ENCODE results near the gene USP34. TPM values are rescaled to one million over a fixed set of nuclear protein-coding genes. Genes with fewer than 3 reads are reported as not detected.
A peak's percentile ranks its signal among the peaks of the same experiment; 100 is the strongest.

Gene USP34
- total and polyA plus RNA-seq, 2 experiments from 2014 or later, result 42.4 to 94.5 TPM

DNA sequence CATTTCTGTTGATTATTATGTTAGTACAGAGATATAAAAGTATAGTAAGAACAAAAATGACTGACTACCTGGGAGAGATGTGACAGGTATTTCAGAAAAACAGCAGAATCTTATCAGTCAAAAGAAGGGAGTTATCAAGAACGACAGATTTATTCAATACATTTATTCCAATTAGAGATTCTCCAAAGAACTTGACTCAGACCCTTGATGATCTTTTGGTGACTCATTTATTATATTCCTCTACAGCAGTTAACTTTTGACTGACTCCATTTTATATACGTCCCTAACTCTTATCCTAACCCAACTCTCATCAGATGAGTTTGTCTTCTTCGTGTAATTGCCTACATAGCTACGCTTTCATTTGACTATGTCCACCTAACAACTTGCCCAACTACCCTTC lies 217.8 kb downstream of the USP34 start:
- no peak for DNase-seq (ENCODE audit: low read depth in 1 of 2, low spot score in 1 of 2)
- H3K36me3 ChIP-seq, result peaks cover 55% of the 10 kb centered on the region
- H3K27ac ChIP-seq, result no peak overlapping the region
- H3K9me3 ChIP-seq (ENCODE audit: low read depth), result no peaks in the 10 kb centered on the region
- TF ChIP-seq, protein P1, sequence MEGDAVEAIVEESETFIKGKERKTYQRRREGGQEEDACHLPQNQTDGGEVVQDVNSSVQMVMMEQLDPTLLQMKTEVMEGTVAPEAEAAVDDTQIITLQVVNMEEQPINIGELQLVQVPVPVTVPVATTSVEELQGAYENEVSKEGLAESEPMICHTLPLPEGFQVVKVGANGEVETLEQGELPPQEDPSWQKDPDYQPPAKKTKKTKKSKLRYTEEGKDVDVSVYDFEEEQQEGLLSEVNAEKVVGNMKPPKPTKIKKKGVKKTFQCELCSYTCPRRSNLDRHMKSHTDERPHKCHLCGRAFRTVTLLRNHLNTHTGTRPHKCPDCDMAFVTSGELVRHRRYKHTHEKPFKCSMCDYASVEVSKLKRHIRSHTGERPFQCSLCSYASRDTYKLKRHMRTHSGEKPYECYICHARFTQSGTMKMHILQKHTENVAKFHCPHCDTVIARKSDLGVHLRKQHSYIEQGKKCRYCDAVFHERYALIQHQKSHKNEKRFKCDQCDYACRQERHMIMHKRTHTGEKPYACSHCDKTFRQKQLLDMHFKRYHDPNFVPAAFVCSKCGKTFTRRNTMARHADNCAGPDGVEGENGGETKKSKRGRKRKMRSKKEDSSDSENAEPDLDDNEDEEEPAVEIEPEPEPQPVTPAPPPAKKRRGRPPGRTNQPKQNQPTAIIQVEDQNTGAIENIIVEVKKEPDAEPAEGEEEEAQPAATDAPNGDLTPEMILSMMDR (IDR thresholded peaks at IDR 0.05; ENCODE audit: low read depth, low read length), result no peak
- H3K27me3 ChIP-seq, result no peaks in the 10 kb centered on the region
- no peaks in the 10 kb centered on the region for H3K4me1 ChIP-seq (ENCODE audit: low read depth)
- H3K4me3 ChIP-seq, result no peak overlapping the region

DNA sequence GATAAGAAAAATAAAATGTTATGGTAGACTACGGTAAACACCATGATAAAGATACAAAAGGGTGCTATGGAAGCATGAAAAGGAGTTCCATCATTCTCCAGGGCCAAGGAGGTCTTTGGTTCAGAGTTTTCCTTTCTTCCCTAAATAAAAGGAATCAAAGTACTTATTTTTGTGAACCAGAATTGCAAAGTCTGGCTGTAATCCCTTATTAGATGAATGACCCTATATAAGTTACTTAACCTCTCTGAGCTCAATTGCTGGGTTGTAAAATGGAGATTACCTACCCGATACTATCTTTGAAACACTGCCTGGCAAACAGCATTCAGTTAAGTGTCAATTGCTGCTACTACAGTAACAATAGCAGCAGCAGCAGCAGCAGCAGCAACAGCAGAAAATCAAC lies 218.9 kb downstream of the USP34 start:
- H3K36me3 ChIP-seq, result peaks cover 53% of the 10 kb centered on the region
- no peaks in the 10 kb centered on the region for H3K9me3 ChIP-seq (ENCODE audit: low read depth)
- H3K27me3 ChIP-seq, result no peaks in the 10 kb centered on the region
- peak overlapping the region; percentile 20 for H3K27ac ChIP-seq
- no peak for DNase-seq (ENCODE audit: low read depth in 1 of 2, low spot score in 1 of 2)
- TF ChIP-seq, protein P1 (IDR thresholded peaks at IDR 0.05; ENCODE audit: low read depth, low read length), result no peak
- no peak overlapping the region for H3K4me3 ChIP-seq
- no peaks in the 10 kb centered on the region for H3K4me1 ChIP-seq (ENCODE audit: low read depth)

- Histone ChIP-seq H3K4me3 (no peak overlapping the region), H3K4me1 (ENCODE audit: low read depth) (no peaks in the 10 kb centered on the region), H3K9me3 (ENCODE audit: low read depth) (no peaks in the 10 kb centered on the region), H3K27ac (no peak overlapping the region), H3K27me3 (no peaks in the 10 kb centered on the region), H3K36me3 (peaks cover 50% of the 10 kb centered on the region)
- TF ChIP-seq, protein P1 (IDR thresholded peaks at IDR 0.05; ENCODE audit: low read depth, low read length), result no peak
- no peak for DNase-seq (ENCODE audit: low read depth in 1 of 2, low spot score in 1 of 2)
Measured at GRCh38 chr2:61249521-61250071, 221.3 kb downstream of the USP34 start.

- TF ChIP-seq, protein P1 (IDR thresholded peaks at IDR 0.05; ENCODE audit: low read depth, low read length), result no peak
- Histone ChIP-seq H3K4me1 (ENCODE audit: low read depth) (no peaks in the 10 kb centered on the region), H3K27ac (no peak overlapping the region), H3K36me3 (peaks cover 56% of the 10 kb centered on the region), H3K4me3 (no peak overlapping the region), H3K27me3 (no peaks in the 10 kb centered on the region), H3K9me3 (ENCODE audit: low read depth) (no peaks in the 10 kb centered on the region)
- peak in 1 of 2 donors; percentile 82 for DNase-seq (ENCODE audit: low read depth in 1 of 2, low spot score in 1 of 2)
Measured at GRCh38 chr2:61247204-61247812, 223.6 kb downstream of the USP34 start.

GRCh38 chr2:61244694-61245093 lies 226.2 kb downstream of the USP34 start:
- DNase-seq (ENCODE audit: low read depth in 1 of 2, low spot score in 1 of 2), result no peak
- Histone ChIP-seq H3K4me3 (no peak overlapping the region), H3K27me3 (no peaks in the 10 kb centered on the region), H3K36me3 (peaks cover 71% of the 10 kb centered on the region), H3K9me3 (ENCODE audit: low read depth) (no peaks in the 10 kb centered on the region), H3K4me1 (ENCODE audit: low read depth) (no peaks in the 10 kb centered on the region), H3K27ac (no peak overlapping the region)
- TF ChIP-seq, protein P1 (IDR thresholded peaks at IDR 0.05; ENCODE audit: low read depth, low read length), result no peak
